ENCODE results near the gene TRAPPC2.

The TRAPPC2 gene

GRCh38 chrX:13664020-13664419 lies 70.4 kb downstream of the TRAPPC2 start:
- DNase-seq, result no peak

GRCh38 chrX:13662355-13662791 lies 72.0 kb downstream of the TRAPPC2 start:
- DNase-seq, result no peak
